ENCODE data around the gene SNU13.
"Not testable (repeated sequence)": the region's sequence is repeated elsewhere in the genome, so short reads cannot be mapped to it uniquely, and the experiment has no call there.

The SNU13 gene

GRCh38 chr22:41699264-41700107, 10.8 kb upstream of the SNU13 start, which contains the start of gene MEI1:
TSS of gene MEI1 (plus strand) at chr22:41699503. CDS start at chr22:41699539, 36 bp downstream.
- peak within 1 kb of the TSS; percentile 33; the same call in 1 of the 2 replicates for H3K4me3 ChIP-seq (ENCODE audit: low read depth, low read length)
- no peak within 1 kb of the TSS for H3K27ac ChIP-seq (ENCODE audit: low read depth, low read length)
- H3K27me3 ChIP-seq (ENCODE audit: insufficient read depth, low read length): no peaks in the 10 kb centered on the region
- no peaks in the 10 kb centered on the region for H3K79me2 ChIP-seq (ENCODE audit: control insufficient read depth, insufficient read depth, low read length, unreplicated experiment)
- H3K36me3 ChIP-seq (ENCODE audit: insufficient read depth, low read length): no peaks in the 10 kb centered on the region
- H2AFZ ChIP-seq (ENCODE audit: low read length, unreplicated experiment): peak within 1 kb of the TSS; percentile 50
- H3K4me1 ChIP-seq (ENCODE audit: control insufficient read depth, insufficient read depth, low read length, unreplicated experiment): no peaks in the 10 kb centered on the region

DNA sequence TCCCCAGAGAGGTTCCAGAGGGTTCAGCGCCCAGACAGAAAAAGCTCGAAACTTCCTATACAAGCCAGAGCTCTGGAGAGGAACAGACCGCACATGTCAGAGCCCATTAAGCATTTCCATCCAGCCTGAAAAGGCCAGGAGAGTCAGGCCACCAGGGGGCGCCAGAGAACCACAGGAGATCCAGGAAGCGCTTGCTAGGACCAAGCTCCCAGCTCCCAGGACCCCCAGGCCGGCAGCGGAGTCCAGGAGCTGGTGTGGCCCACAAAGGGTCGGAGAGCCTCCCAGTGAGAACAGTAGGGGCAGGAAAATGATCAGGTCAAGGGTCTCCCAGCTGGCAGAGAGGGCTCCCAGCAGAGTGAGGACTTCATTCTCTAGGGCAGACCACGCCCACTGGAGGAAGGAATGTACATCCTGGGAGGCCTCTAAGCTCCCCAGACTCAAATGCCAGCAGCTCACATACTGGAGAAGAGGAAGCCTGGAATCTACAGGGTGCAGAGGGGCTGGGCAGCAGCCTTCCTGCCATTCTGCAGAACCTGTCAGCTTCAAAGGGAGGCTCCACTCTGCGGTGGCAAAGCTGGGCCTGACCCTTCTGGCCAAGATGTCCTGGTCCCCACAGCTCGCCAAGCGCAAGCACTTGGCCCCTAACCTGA, 8.6 kb upstream of the SNU13 start:
- H3K4me3 ChIP-seq (ENCODE audit: low read depth, low read length): no peak overlapping the region
- no peaks in the 10 kb centered on the region for H3K79me2 ChIP-seq (ENCODE audit: control insufficient read depth, insufficient read depth, low read length, unreplicated experiment)
- no peak overlapping the region for H3K27ac ChIP-seq (ENCODE audit: low read depth, low read length)
- H3K36me3 ChIP-seq (ENCODE audit: insufficient read depth, low read length): no peaks in the 10 kb centered on the region
- H2AFZ ChIP-seq (ENCODE audit: low read length, unreplicated experiment): no peak overlapping the region
- H3K27me3 ChIP-seq (ENCODE audit: insufficient read depth, low read length): no peaks in the 10 kb centered on the region
- no peaks in the 10 kb centered on the region for H3K4me1 ChIP-seq (ENCODE audit: control insufficient read depth, insufficient read depth, low read length, unreplicated experiment)

- no peak overlapping the region for H2AFZ ChIP-seq (ENCODE audit: low read length, unreplicated experiment)
- H3K27ac ChIP-seq (ENCODE audit: low read depth, low read length): no peak overlapping the region
- H3K36me3 ChIP-seq (ENCODE audit: insufficient read depth, low read length): no peaks in the 10 kb centered on the region
- no peak overlapping the region for H3K4me3 ChIP-seq (ENCODE audit: low read depth, low read length)
- no peaks in the 10 kb centered on the region for H3K79me2 ChIP-seq (ENCODE audit: control insufficient read depth, insufficient read depth, low read length, unreplicated experiment)
- no peaks in the 10 kb centered on the region for H3K4me1 ChIP-seq (ENCODE audit: control insufficient read depth, insufficient read depth, low read length, unreplicated experiment)
- no peaks in the 10 kb centered on the region for H3K27me3 ChIP-seq (ENCODE audit: insufficient read depth, low read length)
These were observed 8.0 kb upstream of the SNU13 start for GRCh38 chr22:41696703-41697102.

DNA sequence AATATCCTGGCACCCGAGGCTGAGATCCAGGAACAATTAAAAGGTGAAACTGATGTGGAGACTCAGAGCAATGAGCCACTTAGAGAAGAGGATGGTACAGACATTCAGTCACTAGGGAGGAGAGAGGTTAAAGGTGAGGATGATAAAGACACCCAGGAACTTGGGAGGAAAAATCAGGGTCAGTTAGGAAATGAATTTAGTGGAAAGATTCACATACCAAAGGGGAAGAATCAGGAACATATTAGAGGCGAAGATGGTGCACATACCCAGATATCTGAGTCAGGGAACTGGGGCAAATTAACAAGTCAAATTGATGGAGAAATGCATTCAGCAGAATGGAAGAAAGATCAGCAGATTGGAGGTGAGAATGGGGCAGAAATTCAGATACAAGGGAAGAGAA, 6.5 kb upstream of the SNU13 start:
- H2AFZ ChIP-seq (ENCODE audit: low read length, unreplicated experiment): no peak overlapping the region
- no peaks in the 10 kb centered on the region for H3K4me1 ChIP-seq (ENCODE audit: control insufficient read depth, insufficient read depth, low read length, unreplicated experiment)
- no peaks in the 10 kb centered on the region for H3K27me3 ChIP-seq (ENCODE audit: insufficient read depth, low read length)
- H3K79me2 ChIP-seq (ENCODE audit: control insufficient read depth, insufficient read depth, low read length, unreplicated experiment): no peaks in the 10 kb centered on the region
- H3K36me3 ChIP-seq (ENCODE audit: insufficient read depth, low read length): no peaks in the 10 kb centered on the region
- no peak overlapping the region for H3K4me3 ChIP-seq (ENCODE audit: low read depth, low read length)
- no peak overlapping the region for H3K27ac ChIP-seq (ENCODE audit: low read depth, low read length)

DNA sequence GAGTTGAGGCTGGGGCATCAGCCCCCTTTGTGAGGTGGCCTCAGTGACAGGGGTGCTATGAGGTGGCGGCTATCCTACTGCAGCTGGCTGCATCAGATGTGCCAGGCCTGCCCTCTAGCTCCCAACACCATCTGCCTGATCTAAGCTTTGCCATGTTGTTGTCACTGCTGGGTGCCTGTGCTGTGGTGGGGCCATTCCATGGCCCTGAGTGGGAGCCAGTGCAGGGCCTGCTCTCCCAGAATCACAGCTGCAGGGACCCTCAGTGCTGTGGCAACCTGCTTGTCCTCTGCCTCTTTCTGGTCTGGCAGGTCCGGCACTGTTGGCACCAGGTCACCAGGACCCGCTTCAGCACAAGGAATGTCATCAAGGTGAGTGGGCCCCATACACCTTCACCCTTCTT, 1.8 kb upstream of the SNU13 start:
- Histone ChIP-seq H3K27ac (ENCODE audit: low read depth, low read length) (no peak overlapping the region), H3K27me3 (ENCODE audit: insufficient read depth, low read length) (no peaks in the 10 kb centered on the region), H3K4me3 (ENCODE audit: low read depth, low read length) (no peak overlapping the region)

DNA sequence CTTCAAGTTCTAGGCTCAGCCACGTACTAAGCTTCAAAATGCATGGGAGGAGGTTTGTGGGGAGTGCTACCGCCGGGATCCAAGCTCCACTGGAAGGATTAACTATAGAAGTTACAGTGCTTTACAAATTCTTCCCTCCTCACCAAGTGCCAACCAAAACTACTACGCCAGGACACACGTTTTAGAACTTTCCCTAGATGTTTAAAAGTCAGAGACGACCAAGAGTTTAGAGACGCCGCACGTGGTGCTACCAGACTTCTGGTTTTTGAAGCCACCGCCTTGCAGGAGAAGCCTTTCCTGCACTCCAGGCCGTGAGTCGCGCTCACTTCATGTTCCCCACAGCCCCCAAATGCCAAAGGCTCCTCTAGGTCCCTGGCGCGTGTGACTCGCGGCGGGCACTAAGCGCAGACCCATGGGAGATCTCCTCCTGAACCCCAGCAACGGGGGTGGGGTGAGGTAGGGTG, 734 bp downstream of the SNU13 start:
- Histone ChIP-seq H3K4me1 (ENCODE audit: control insufficient read depth, insufficient read depth, low read length, unreplicated experiment) (no peaks in the 10 kb centered on the region), H3K36me3 (ENCODE audit: insufficient read depth, low read length) (no peaks in the 10 kb centered on the region), H2AFZ (ENCODE audit: low read length, unreplicated experiment) (no peak overlapping the region), H3K27ac (ENCODE audit: low read depth, low read length) (peak overlapping the region; percentile 89), H3K27me3 (ENCODE audit: insufficient read depth, low read length) (no peaks in the 10 kb centered on the region), H3K4me3 (ENCODE audit: low read depth, low read length) (peak overlapping the region; percentile 91), H3K79me2 (ENCODE audit: control insufficient read depth, insufficient read depth, low read length, unreplicated experiment) (peaks cover 53% of the 10 kb centered on the region)

More for the DNA sequence above, 1.8 kb upstream of the SNU13 start:
- no peaks in the 10 kb centered on the region for H3K4me1 ChIP-seq (ENCODE audit: control insufficient read depth, insufficient read depth, low read length, unreplicated experiment)
- H3K36me3 ChIP-seq (ENCODE audit: insufficient read depth, low read length): no peaks in the 10 kb centered on the region
- H2AFZ ChIP-seq (ENCODE audit: low read length, unreplicated experiment): no peak overlapping the region
- peaks cover 31% of the 10 kb centered on the region for H3K79me2 ChIP-seq (ENCODE audit: control insufficient read depth, insufficient read depth, low read length, unreplicated experiment)

- not testable (repeated sequence) for H2AFZ ChIP-seq (ENCODE audit: low read length, unreplicated experiment); H3K27ac ChIP-seq (ENCODE audit: low read depth, low read length); H3K4me1 ChIP-seq (ENCODE audit: control insufficient read depth, insufficient read depth, low read length, unreplicated experiment); H3K27me3 ChIP-seq (ENCODE audit: insufficient read depth, low read length); H3K36me3 ChIP-seq (ENCODE audit: insufficient read depth, low read length)
- peak overlapping the region; percentile 91 for H3K4me3 ChIP-seq (ENCODE audit: low read depth, low read length)
- peaks cover 63% of the 10 kb centered on the region for H3K79me2 ChIP-seq (ENCODE audit: control insufficient read depth, insufficient read depth, low read length, unreplicated experiment)
These were observed 1.8 kb downstream of the SNU13 start for GRCh38 chr22:41686890-41687289.

GRCh38 chr22:41684194-41684593, 4.5 kb downstream of the SNU13 start:
- H2AFZ ChIP-seq (ENCODE audit: low read length, unreplicated experiment): no peak overlapping the region
- H3K27ac ChIP-seq (ENCODE audit: low read depth, low read length): no peak overlapping the region
- H3K27me3 ChIP-seq (ENCODE audit: insufficient read depth, low read length): no peaks in the 10 kb centered on the region
- peaks cover 83% of the 10 kb centered on the region for H3K79me2 ChIP-seq (ENCODE audit: control insufficient read depth, insufficient read depth, low read length, unreplicated experiment)
- H3K4me3 ChIP-seq (ENCODE audit: low read depth, low read length): no peak overlapping the region
- no peaks in the 10 kb centered on the region for H3K36me3 ChIP-seq (ENCODE audit: insufficient read depth, low read length)
- no peaks in the 10 kb centered on the region for H3K4me1 ChIP-seq (ENCODE audit: control insufficient read depth, insufficient read depth, low read length, unreplicated experiment)

DNA sequence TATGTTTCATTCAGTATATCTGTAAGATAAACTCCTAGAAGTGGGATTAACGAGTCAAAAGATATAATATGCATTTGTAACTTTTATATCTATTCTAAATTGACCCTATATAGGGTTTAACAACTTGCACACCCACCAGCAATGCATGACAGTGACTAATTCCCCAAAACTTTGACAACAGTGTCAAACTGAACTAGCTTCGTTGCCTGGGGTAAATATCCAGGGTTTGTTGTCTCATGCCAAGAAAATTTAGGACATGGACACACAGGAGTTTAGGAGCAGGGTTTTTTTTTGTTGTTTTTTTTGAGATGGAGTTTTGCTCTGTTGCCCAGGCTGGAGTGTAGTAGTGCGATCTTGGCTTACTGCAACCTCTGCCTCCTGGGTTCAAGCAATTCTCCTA, 5.1 kb downstream of the SNU13 start:
- H2AFZ ChIP-seq (ENCODE audit: low read length, unreplicated experiment): no peak overlapping the region
- no peak overlapping the region for H3K4me3 ChIP-seq (ENCODE audit: low read depth, low read length)
- peaks cover 85% of the 10 kb centered on the region for H3K79me2 ChIP-seq (ENCODE audit: control insufficient read depth, insufficient read depth, low read length, unreplicated experiment)
- H3K27ac ChIP-seq (ENCODE audit: low read depth, low read length): no peak overlapping the region
- no peaks in the 10 kb centered on the region for H3K27me3 ChIP-seq (ENCODE audit: insufficient read depth, low read length)
- H3K36me3 ChIP-seq (ENCODE audit: insufficient read depth, low read length): no peaks in the 10 kb centered on the region
- H3K4me1 ChIP-seq (ENCODE audit: control insufficient read depth, insufficient read depth, low read length, unreplicated experiment): no peaks in the 10 kb centered on the region

GRCh38 chr22:41683052-41683451, 5.6 kb downstream of the SNU13 start:
- Histone ChIP-seq H3K4me1 (ENCODE audit: control insufficient read depth, insufficient read depth, low read length, unreplicated experiment) (no peaks in the 10 kb centered on the region), H2AFZ (ENCODE audit: low read length, unreplicated experiment) (no peak overlapping the region), H3K36me3 (ENCODE audit: insufficient read depth, low read length) (0 out of 2 replicates have a peak, but pooled peaks cover 2% of the 10 kb centered on the region), H3K79me2 (ENCODE audit: control insufficient read depth, insufficient read depth, low read length, unreplicated experiment) (peaks cover 85% of the 10 kb centered on the region), H3K4me3 (ENCODE audit: low read depth, low read length) (peak overlapping the region; percentile 74; the same call in 1 of the 2 replicates), H3K27ac (ENCODE audit: low read depth, low read length) (peak overlapping the region; percentile 66; the same call in 1 of the 2 replicates), H3K27me3 (ENCODE audit: insufficient read depth, low read length) (no peaks in the 10 kb centered on the region)
